ENCODE measurements around the gene CD96.
A peak's percentile ranks its signal among the peaks of the same experiment; 100 is the strongest.

Gene CD96

GRCh38 chr3:111577113-111577512 lies 35.1 kb downstream of the CD96 start:
- no peak for TF ChIP-seq CTCF (IDR thresholded peaks at IDR 0.05; ENCODE audit: unreplicated experiment in 3 of 3)
- no peaks in the 10 kb centered on the region for H3K36me3 Mint-ChIP-seq (ENCODE audit: low read depth)
- no peak overlapping the region for H3K27ac Mint-ChIP-seq
- no peak overlapping the region for H3K4me3 Mint-ChIP-seq
- H3K4me1 Mint-ChIP-seq: no peaks in the 10 kb centered on the region
- H3K9me3 Mint-ChIP-seq: no peaks in the 10 kb centered on the region
- H3K27me3 Mint-ChIP-seq (ENCODE audit: low read depth): no peaks in the 10 kb centered on the region

GRCh38 chr3:111577798-111578685 lies 36.0 kb downstream of the CD96 start:
- Mint-ChIP-seq H3K27me3 (ENCODE audit: low read depth) (no peaks in the 10 kb centered on the region), H3K9me3 (no peaks in the 10 kb centered on the region), H3K36me3 (ENCODE audit: low read depth) (no peaks in the 10 kb centered on the region), H3K27ac (no peak overlapping the region), H3K4me1 (no peaks in the 10 kb centered on the region), H3K4me3 (no peak overlapping the region)
- peak; percentile 30 to 41 (median 33) for TF ChIP-seq CTCF (IDR thresholded peaks at IDR 0.05; ENCODE audit: unreplicated experiment in 3 of 3)

- no peaks in the 10 kb centered on the region for H3K27me3 Mint-ChIP-seq (ENCODE audit: low read depth)
- no peak for TF ChIP-seq CTCF (IDR thresholded peaks at IDR 0.05; ENCODE audit: unreplicated experiment in 3 of 3)
- no peaks in the 10 kb centered on the region for H3K4me1 Mint-ChIP-seq
- H3K27ac Mint-ChIP-seq: no peak overlapping the region
- no peak overlapping the region for H3K4me3 Mint-ChIP-seq
- H3K9me3 Mint-ChIP-seq: no peaks in the 10 kb centered on the region
- H3K36me3 Mint-ChIP-seq (ENCODE audit: low read depth): no peaks in the 10 kb centered on the region
These were observed 36.9 kb downstream of the CD96 start for GRCh38 chr3:111578867-111579266.

- TF ChIP-seq CTCF (IDR thresholded peaks at IDR 0.05; ENCODE audit: unreplicated experiment in 3 of 3): no peak
- no peaks in the 10 kb centered on the region for H3K4me1 Mint-ChIP-seq
- H3K27ac Mint-ChIP-seq: no peak overlapping the region
- no peaks in the 10 kb centered on the region for H3K36me3 Mint-ChIP-seq (ENCODE audit: low read depth)
- no peaks in the 10 kb centered on the region for H3K27me3 Mint-ChIP-seq (ENCODE audit: low read depth)
- no peak overlapping the region for H3K4me3 Mint-ChIP-seq
- no peaks in the 10 kb centered on the region for H3K9me3 Mint-ChIP-seq
These were observed 37.5 kb downstream of the CD96 start for GRCh38 chr3:111579495-111579894.

- no peaks in the 10 kb centered on the region for H3K36me3 Mint-ChIP-seq (ENCODE audit: low read depth)
- H3K27ac Mint-ChIP-seq: no peak overlapping the region
- no peaks in the 10 kb centered on the region for H3K27me3 Mint-ChIP-seq (ENCODE audit: low read depth)
- no peak overlapping the region for H3K4me3 Mint-ChIP-seq
- TF ChIP-seq CTCF (IDR thresholded peaks at IDR 0.05; ENCODE audit: unreplicated experiment in 3 of 3): no peak
- H3K4me1 Mint-ChIP-seq: no peaks in the 10 kb centered on the region
- peaks cover 3% of the 10 kb centered on the region for H3K9me3 Mint-ChIP-seq
These were observed 39.6 kb downstream of the CD96 start for GRCh38 chr3:111581403-111582119.

Measured in nephron (organoid).